ENCODE data around the gene EPHB3. TPM values are rescaled to one million over a fixed set of nuclear protein-coding genes. Genes with fewer than 3 reads are reported as not detected.

Gene EPHB3
- total and polyA plus RNA-seq, 10 of the 15 experiments (the other 5 are each of a cell fraction or from before 2014, with no cell fraction given) = 0.09 TPM; not detected in 9

GRCh38 chr3:184586851-184587250 is 25.3 kb downstream of the EPHB3 start:
- no peak for DNase-seq (ENCODE audit: low read depth, low spot score)
- no peaks in the 10 kb centered on the region for H3K36me3 ChIP-seq (ENCODE audit: control insufficient read depth in 2 of 2, insufficient read depth in 2 of 2, low read length in 1 of 2)
- no peak overlapping the region for H3K4me3 ChIP-seq
- H3K9me3 ChIP-seq (replicated peaks; ENCODE audit: control insufficient read depth, insufficient read depth, low read length) = no peaks in the 10 kb centered on the region
- POLR2A ChIA-PET = no interaction called here
- no peaks in the 10 kb centered on the region for H4K20me1 ChIP-seq (ENCODE audit: control insufficient read depth, insufficient read depth)
- FAIRE-seq = no peak
- no peaks in the 10 kb centered on the region for H3K79me2 ChIP-seq (ENCODE audit: control insufficient read depth, insufficient read depth, low read length)
- no peaks in the 10 kb centered on the region for H3K4me1 ChIP-seq (ENCODE audit: control insufficient read depth, insufficient read depth, low read length)
- RAD21 ChIA-PET (ENCODE audit: unreplicated experiment) = no interaction called here
- ATAC-seq = no peak
- CTCF ChIA-PET = no interaction called here
- BruUV-seq (replicated peaks) = no TSS peak
- 55% methylated on average over 8 of the region's 8 CpGs for WGBS (ENCODE audit: insufficient coverage, insufficient replicate concordance, low lambda C conversion rate, missing lambda C conversion rate)
- SMC1A ChIA-PET (ENCODE audit: uncharacterized antibody, unreplicated experiment) = no interaction called here
- no peak for TF ChIP-seq CUX1 (IDR thresholded peaks at IDR 0.05; ENCODE audit: insufficient replicate concordance, low read depth, low read length)
- no peak for TF ChIP-seq SIX5 (IDR thresholded peaks at IDR 0.05; ENCODE audit: low read depth, low read length, severe bottlenecking)
- no peak for TF ChIP-seq CBFB (IDR thresholded peaks at IDR 0.05; ENCODE audit: low read depth)
- no peak for TF ChIP-seq RAD21 (IDR thresholded peaks at IDR 0.05; ENCODE audit: insufficient read depth, low read depth, low read length)
- TF ChIP-seq CEBPB (IDR thresholded peaks at IDR 0.05; ENCODE audit: borderline replicate concordance in 1 of 2, low read depth in 2 of 2, low read length in 2 of 2) = no peak
- no peak for TF ChIP-seq SKIL (IDR thresholded peaks at IDR 0.05; ENCODE audit: low read depth, poor library complexity, severe bottlenecking)
- TF ChIP-seq HDAC2 (IDR thresholded peaks at IDR 0.05) = no peak
- no peak for TF ChIP-seq CREB1 (IDR thresholded peaks at IDR 0.05; ENCODE audit: low read depth)
- TF ChIP-seq REST (IDR thresholded peaks at IDR 0.05; ENCODE audit: low read depth, low read length) = no peak
- TF ChIP-seq POLR2AphosphoS5 (IDR thresholded peaks at IDR 0.05; ENCODE audit: low read length) = no peak
- TF ChIP-seq BRCA1 (IDR thresholded peaks at IDR 0.05; ENCODE audit: low read depth, low read length) = no peak
- no peak for TF ChIP-seq FOXK2 (IDR thresholded peaks at IDR 0.05)
- TF ChIP-seq PKNOX1 (IDR thresholded peaks at IDR 0.05) = no peak
- TF ChIP-seq ATF7 (IDR thresholded peaks at IDR 0.05; ENCODE audit: low read depth) = no peak
- intact Hi-C loops (cut with micrococcal nuclease; ENCODE audit: unreplicated experiment) (no loop called here), in situ Hi-C loops (cut with MboI) (no loop called here)
- H3K27ac ChIP-seq (ENCODE audit: control insufficient read depth, insufficient read depth) = no peak overlapping the region
- H3K27me3 ChIP-seq (replicated peaks in 1 of 2; ENCODE audit: control insufficient read depth in 2 of 2, insufficient read depth in 2 of 2, low read length in 1 of 2) = peaks cover 3 to 4% of the 10 kb centered on the region in 2 experiments; a peak in 3 of 4 replicates
- H3K9ac ChIP-seq (ENCODE audit: control insufficient read depth, insufficient read depth, low read length) = no peak overlapping the region
- no peak overlapping the region for H3K4me2 ChIP-seq (ENCODE audit: control insufficient read depth, insufficient read depth)
- H2AFZ ChIP-seq (ENCODE audit: control insufficient read depth, low read depth, low read length) = no peak overlapping the region

Measured in GM12878 (cell line).